Activated effector memory CD4-positive, alpha-beta T cell treated with Interleukin-2 at 50 U/mL for 16 hours (primary cell): ENCODE measurements around the gene STAT5A.
"Not testable (repeated sequence)": the region's sequence is repeated elsewhere in the genome, so short reads cannot be mapped to it uniquely, and the experiment has no call there.

Experiments
- DNase-seq: peaks from one replicate; pipeline ENCODE4 v3.0.0-alpha.2; 2020

Gene STAT5A

GRCh38 chr17:42309986-42310786 is 21.9 kb downstream of the STAT5A start:
- DNase-seq, result no peak

GRCh38 chr17:42310787-42311215 is 22.5 kb downstream of the STAT5A start:
- DNase-seq, result no peak

GRCh38 chr17:42311240-42312034 is 23.1 kb downstream of the STAT5A start:
- DNase-seq, result no peak

GRCh38 chr17:42312035-42312284 is 23.7 kb downstream of the STAT5A start:
- no peak for DNase-seq

- DNase-seq, result peak; percentile 65
Measured at GRCh38 chr17:42312285-42313130, 24.2 kb downstream of the STAT5A start.

DNA sequence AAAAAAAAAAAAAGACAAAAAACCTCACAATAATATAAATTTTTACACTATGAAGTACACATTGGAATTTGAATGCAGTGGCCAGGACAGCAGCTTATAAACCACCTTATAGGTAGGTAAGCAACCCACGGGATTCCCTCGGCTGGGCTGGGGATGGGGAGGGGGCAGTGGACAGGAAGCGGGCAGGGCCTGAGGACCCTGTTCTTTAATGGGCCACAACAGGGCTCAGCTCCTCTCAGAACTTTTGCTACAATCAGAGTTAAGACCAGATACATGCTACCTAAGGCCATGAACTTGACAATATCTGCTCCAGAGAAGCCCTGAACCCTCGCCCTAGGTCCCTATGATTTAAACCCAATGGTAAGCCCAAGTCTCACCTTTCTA is 25.1 kb downstream of the STAT5A start:
- no peak for DNase-seq

DNA sequence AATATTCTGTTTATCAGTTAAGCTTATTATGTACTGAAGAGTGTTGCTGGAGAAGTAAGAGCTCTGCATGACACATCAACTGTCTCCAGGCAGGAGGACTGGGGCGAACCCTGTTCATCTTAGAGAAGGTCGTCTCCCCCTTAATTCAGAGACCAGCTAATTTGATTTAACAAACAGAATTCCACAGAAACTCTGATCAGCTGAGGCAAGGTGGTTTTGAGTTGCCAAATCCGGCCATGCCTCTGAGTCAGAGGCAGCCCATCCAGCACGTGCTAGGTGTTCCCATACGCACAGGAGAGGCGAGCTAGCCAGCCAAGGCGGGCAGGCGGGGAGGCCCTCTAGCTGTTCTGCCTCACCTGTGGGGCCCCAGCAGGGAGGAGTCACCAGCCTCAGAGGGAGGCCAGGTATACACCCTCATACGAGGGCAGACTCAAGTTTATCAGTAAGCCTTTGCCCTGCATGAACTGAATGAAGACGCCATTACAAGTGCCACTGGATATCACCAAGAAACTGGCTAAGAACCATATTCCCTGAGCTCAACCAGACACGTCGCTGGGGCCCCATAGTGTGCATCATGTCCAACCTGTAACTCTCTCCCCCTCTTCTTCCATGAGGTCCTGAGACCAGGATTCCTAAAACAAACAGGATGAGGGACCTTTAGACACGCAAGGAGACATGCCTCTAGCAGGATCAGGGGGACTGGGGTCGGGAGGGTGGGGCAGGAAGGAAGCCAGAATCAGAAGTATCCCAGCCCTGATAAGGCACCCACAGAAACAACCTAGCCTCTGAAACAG is 25.7 kb downstream of the STAT5A start:
- no peak for DNase-seq

DNA sequence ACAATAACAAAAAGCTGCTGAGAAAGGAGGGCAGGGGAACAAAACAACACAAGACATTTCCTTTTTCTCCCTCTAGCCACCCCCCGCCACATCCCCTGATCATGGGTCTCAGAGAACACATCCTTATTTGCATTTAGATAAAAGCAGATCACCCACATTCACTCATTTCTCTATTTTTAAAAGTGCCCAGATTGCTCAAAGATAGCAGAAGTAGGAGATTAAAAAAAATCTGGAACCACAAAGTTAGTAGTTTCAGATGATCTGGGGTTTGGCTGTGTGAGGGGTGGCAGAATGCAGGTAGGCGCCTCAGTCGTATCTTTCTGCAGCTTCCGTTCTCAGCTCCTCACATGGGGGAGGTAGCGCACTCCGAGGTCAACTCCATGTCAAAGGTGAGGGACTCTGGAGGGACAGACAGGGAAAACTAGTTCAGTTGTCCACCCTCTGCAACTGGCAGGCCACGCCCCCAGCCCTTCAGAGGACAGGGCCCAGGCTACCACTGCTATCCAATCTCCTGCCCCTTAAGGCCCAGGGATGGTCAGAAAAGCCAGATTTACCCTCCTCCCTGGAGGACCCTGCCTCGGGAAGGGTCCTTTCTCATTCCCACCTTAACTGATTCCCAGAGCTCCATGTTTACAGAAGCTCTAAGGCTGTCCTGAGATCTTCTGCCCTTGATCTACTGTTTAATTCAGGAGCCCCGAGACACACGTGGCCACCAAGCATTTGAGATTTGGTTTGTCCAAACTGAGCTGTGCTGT is 27.3 kb downstream of the STAT5A start:
- no peak for DNase-seq

DNA sequence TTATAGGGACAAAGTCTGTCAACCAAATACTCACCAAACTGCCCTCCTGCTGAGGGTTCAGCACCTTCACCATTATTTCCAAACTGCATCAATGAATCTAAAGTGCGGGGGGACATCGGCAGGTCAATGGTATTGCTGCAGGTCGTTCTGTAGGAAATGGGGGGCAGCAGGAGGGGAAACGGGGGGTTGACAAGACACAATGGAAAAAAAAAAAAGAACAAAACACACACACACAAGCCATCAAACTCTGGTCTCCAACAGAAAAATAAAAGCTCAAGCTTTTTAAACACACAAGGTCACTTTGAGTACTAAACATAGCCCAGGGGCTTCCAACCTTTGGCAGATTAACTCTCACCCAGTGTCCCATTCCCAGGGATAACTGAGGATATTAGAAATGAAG is 28.5 kb downstream of the STAT5A start:
- no peak for DNase-seq

GRCh38 chr17:42317266-42317845 is 29.1 kb downstream of the STAT5A start:
- no peak for DNase-seq

DNA sequence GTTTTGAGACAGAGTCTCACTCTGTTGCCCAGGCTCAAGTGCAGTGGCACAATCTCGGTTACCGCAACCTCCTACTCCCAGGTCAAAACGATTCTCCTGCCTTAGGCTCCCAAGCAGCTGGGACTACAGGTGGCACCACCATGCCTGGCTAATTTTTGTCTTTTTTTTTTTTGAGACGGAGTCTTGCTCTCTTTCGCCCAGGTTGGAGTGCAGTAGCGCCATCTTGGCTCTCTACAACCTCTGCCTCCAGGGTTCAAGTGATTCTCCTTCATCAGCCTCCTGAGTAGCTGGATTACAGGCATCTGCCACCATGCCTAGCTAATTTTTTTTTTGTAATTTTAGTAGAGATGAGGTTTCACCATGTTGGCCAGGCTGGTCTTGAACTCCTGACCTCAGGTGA is 29.7 kb downstream of the STAT5A start:
- DNase-seq, result not testable (repeated sequence)

- DNase-seq, result no peak
Measured at GRCh38 chr17:42321555-42321954, 33.3 kb downstream of the STAT5A start.

- DNase-seq, result peak; percentile 85
Measured at GRCh38 chr17:42322382-42323267, 34.3 kb downstream of the STAT5A start.

GRCh38 chr17:42323268-42323773 is 35.0 kb downstream of the STAT5A start:
- no peak for DNase-seq

DNA sequence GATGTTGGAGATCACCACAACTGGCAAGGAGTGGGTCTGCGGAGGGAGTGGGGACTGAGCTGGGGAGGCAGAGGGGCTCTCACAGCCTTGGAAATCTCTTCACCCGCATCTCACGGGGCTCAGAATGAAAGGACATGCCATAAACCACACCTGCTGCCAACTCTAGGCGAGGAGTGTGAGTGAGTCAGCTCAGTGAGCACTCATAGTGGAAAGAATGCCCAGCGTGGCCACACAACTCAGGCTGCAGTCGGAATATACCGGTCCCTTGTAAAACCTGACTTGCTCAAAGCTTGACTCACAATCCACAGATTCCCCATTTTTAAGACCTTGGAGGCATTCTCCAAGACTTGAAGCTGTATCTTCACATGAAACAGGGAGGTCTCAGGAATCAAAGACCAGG is 36.7 kb downstream of the STAT5A start:
- DNase-seq, result no peak

- DNase-seq, result no peak
Measured at GRCh38 chr17:42329025-42329976, 41.0 kb downstream of the STAT5A start.

DNA sequence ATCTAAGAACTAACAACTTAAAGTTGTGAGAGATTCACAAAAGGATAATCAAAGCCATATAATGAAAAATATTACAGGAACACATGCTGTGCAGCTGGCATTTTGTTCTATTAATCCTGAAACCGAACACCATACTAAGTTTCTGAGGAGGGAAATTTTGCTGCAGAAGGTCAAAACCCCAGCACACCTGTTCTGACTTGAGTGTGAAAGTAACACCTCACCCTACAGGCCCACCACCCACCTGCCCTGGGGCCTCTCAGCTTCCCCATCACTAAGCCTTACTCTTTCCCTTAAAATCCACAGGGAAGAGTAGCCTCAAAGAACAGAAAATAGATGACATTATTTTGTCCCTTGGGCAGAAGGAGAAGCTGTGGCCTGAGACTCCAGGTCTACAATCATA is 44.8 kb downstream of the STAT5A start:
- DNase-seq, result no peak

GRCh38 chr17:42334677-42335076 is 46.4 kb downstream of the STAT5A start:
- no peak for DNase-seq

DNA sequence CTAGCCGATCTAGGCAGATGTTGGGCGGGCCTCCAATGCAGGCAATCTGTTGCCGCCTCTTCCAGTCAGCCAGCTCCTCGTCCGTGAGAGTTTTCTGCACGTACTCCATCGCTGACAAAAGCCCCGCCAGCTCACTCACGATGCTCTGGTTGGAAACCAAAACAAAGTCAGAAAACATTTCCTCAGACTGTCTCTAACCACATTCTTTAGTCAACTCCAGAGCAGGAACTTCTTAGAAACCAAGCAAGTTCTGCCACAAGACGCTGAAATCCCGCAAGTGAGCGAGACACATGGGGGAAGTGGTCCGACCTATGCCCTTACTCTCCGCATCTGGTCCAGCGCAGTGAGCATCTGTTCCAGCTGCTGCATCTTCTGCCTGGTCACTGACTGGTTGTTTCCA is 49.1 kb downstream of the STAT5A start:
- DNase-seq, result peak; percentile 57
